SK-N-SH (cell line): ENCODE measurements around the gene MYO15A. TPM values are rescaled to one million over a fixed set of nuclear protein-coding genes. Genes with fewer than 3 reads are reported as not detected.

Source experiments
- CTCF ChIA-PET: fragments of 300-600, 350-600 bp; formaldehyde crosslinking; extraction: SDS; loops from one replicate; lab custom pipeline; 2021; lab: Yijun Ruan, JAX
- POLR2A ChIA-PET: fragments of 350-600 bp; sonication (Branson Sonifier 250); formaldehyde crosslinking; extraction: SDS; loops from one replicate; lab custom pipeline; 2020; ENCODE audit warnings: antibody characterized with exemption, inconsistent platforms; lab: Yijun Ruan, JAX
- DNase-seq: peaks from one replicate; pipeline ENCODE4 v3.0.0; 2012
- H2AFZ ChIP-seq: fragments of 200-600 bp; sonication (generic); 2 replicates; pipeline ENCODE4 v1.8.1; 2016; ENCODE audit warnings: antibody characterized with exemption, mild to moderate bottlenecking, low read depth
- H3F3A ChIP-seq: fragments of 200-600 bp; sonication (generic); replicated peaks from 2 replicates; pipeline ENCODE3; 2016; ENCODE audit warnings: antibody characterized with exemption, mild to moderate bottlenecking; ENCODE audit not compliant: insufficient read depth
- H3K27ac ChIP-seq, 2 experiments: fragments of 200-500 bp in 1 of 2; fragments of 200-600 bp in 1 of 2; sonication (Bioruptor generic) in 1 of 2; sonication (generic), shearing (Covaris generic) in 1 of 2; 2 replicates each; pipeline versions ENCODE4 v1.5.1 to v1.6.1; 2014 to 2016; ENCODE audit warnings: low read depth in 2 of 2, inconsistent platforms in 1 of 2, low read length in 1 of 2, mild to moderate bottlenecking in 1 of 2, mixed read lengths in 1 of 2
- H3K27me3 ChIP-seq: fragments of 200-600 bp; sonication (generic), shearing (Covaris generic); 2 replicates; pipeline ENCODE4 v1.6.1; 2016; ENCODE audit warnings: mixed run types; ENCODE audit not compliant: insufficient read depth
- H3K36me3 ChIP-seq, 2 experiments: fragments of 200-500 bp in 1 of 2; fragments of 200-600 bp in 1 of 2; sonication (Bioruptor generic) in 1 of 2; sonication (generic) in 1 of 2; replicated peaks in 1 of 2; 2 replicates each; pipeline versions ENCODE3 to v1.5.1; 2014 to 2016; ENCODE audit warnings: low read length in 1 of 2, mild to moderate bottlenecking in 1 of 2; ENCODE audit not compliant: insufficient read depth in 2 of 2, control insufficient read depth in 1 of 2
- H3K4me1 ChIP-seq, 2 experiments: fragments of 200-500 bp in 1 of 2; fragments of 200-600 bp in 1 of 2; sonication (Bioruptor generic) in 1 of 2; sonication (generic), shearing (Covaris generic) in 1 of 2; 2 replicates each; pipeline versions ENCODE4 v1.5.1 to v1.6.1; 2014 to 2016; ENCODE audit warnings: low read depth in 1 of 2, low read length in 1 of 2, mixed run types in 1 of 2; ENCODE audit not compliant: insufficient read depth in 2 of 2, control insufficient read depth in 1 of 2
- H3K4me2 ChIP-seq: fragments of 200-600 bp; sonication (generic), shearing (Covaris generic); 2 replicates; pipeline ENCODE4 v1.6.1; 2017; ENCODE audit warnings: mixed run types
- H3K4me3 ChIP-seq, 2 experiments: fragments of 200-500 bp in 1 of 2; fragments of 200-600 bp in 1 of 2; sonication (Bioruptor generic) in 1 of 2; sonication (generic), shearing (Covaris generic) in 1 of 2; 2 replicates each; pipeline versions ENCODE4 v1.5.1 to v1.8.1; 2014 to 2016; ENCODE audit warnings: low read depth in 2 of 2, inconsistent platforms in 1 of 2, low read length in 1 of 2, mild to moderate bottlenecking in 1 of 2, mixed read lengths in 1 of 2, moderate library complexity in 1 of 2
- H3K79me2 ChIP-seq: fragments of 200-600 bp; sonication (generic); 2 replicates; pipeline ENCODE4 v1.8.1; 2017; ENCODE audit warnings: mild to moderate bottlenecking; ENCODE audit not compliant: insufficient read depth
- H3K9ac ChIP-seq: fragments of 200-600 bp; sonication (generic); 2 replicates; pipeline ENCODE4 v1.6.1; 2017; ENCODE audit warnings: mixed run types
- H3K9me2 ChIP-seq: fragments of 200-600 bp; sonication (generic); 2 replicates; pipeline ENCODE4 v1.6.1; 2017; ENCODE audit warnings: mixed run types
- H3K9me3 ChIP-seq: fragments of 200-600 bp; sonication (generic); 2 replicates; pipeline ENCODE4 v1.6.1; 2017; ENCODE audit warnings: mixed run types, mild to moderate bottlenecking, moderate library complexity
- H4K20me1 ChIP-seq: fragments of 200-600 bp; sonication (generic); 2 replicates; pipeline ENCODE4 v1.6.1; 2017; ENCODE audit warnings: mild to moderate bottlenecking, mixed run types; ENCODE audit not compliant: insufficient read depth
- CHD2 ChIP-seq: fragments of 150-350 bp; IDR thresholded peaks from 2 replicates; pipeline ENCODE4 v1.6.1; 2018; ENCODE audit warnings: low read length; ENCODE audit not compliant: partially characterized antibody
- EZH2phosphoT487 ChIP-seq: fragments of 200-600 bp; sonication (generic); IDR thresholded peaks from 2 replicates; pipeline ENCODE4 v1.6.1; 2017; ENCODE audit warnings: low read depth, mixed run types, mild to moderate bottlenecking, antibody characterized with exemption, moderate library complexity, borderline replicate concordance
- FOSL2 ChIP-seq: IDR thresholded peaks from 2 replicates; pipeline ENCODE4 v1.4.0; 2012; ENCODE audit warnings: low read depth, mild to moderate bottlenecking, moderate library complexity, borderline replicate concordance
- FOXJ3 ChIP-seq: sonication (generic); formaldehyde crosslinking; IDR thresholded peaks from 2 replicates; pipeline ENCODE4 v1.5.1; 2020; ENCODE audit warnings: mild to moderate bottlenecking, missing genetic modification reagents
- FOXM1 ChIP-seq: IDR thresholded peaks from 2 replicates; pipeline ENCODE4 v1.4.0; 2012; ENCODE audit warnings: low read depth, mild to moderate bottlenecking
- GABPA ChIP-seq: IDR thresholded peaks from 2 replicates; pipeline ENCODE4 v1.4.0; 2012; ENCODE audit warnings: low read depth, mild to moderate bottlenecking
- GATA2 ChIP-seq: sonication (generic); formaldehyde crosslinking; IDR thresholded peaks from 2 replicates; pipeline ENCODE4 v1.5.0; 2020; ENCODE audit warnings: mild to moderate bottlenecking, missing genetic modification reagents
- IRF3 ChIP-seq: fragments of 150-350 bp; IDR thresholded peaks from 2 replicates; pipeline ENCODE4 v1.6.1; 2016; ENCODE audit warnings: mild to moderate bottlenecking, low read depth, low read length
- MEF2A ChIP-seq: IDR thresholded peaks from 2 replicates; pipeline ENCODE4 v1.4.0; 2012; ENCODE audit warnings: low read depth, borderline replicate concordance
- MXI1 ChIP-seq: IDR thresholded peaks from 2 replicates; pipeline ENCODE4 v1.6.1; 2012; ENCODE audit warnings: mild to moderate bottlenecking, low read depth, low read length, improper control_type of control experiment
- POLR2AphosphoS5 ChIP-seq: IDR thresholded peaks from 2 replicates; pipeline ENCODE4 v1.6.1; 2012; ENCODE audit warnings: low read depth, low read length
- RCOR1 ChIP-seq: fragments of 150-350 bp; IDR thresholded peaks from 2 replicates; pipeline ENCODE4 v1.6.1; 2017; ENCODE audit warnings: antibody characterized with exemption, low read length
- RFX5 ChIP-seq: IDR thresholded peaks from 2 replicates; pipeline ENCODE4 v1.6.1; 2012; ENCODE audit warnings: mild to moderate bottlenecking, improper control_type of control experiment, low read length
- SMC3 ChIP-seq: IDR thresholded peaks from 2 replicates; pipeline ENCODE4 v1.6.1; 2012; ENCODE audit warnings: low read depth, low read length, improper control_type of control experiment
- TCF12 ChIP-seq: IDR thresholded peaks from 2 replicates; pipeline ENCODE4 v1.4.0; 2012
- TEAD4 ChIP-seq: IDR thresholded peaks from 2 replicates; pipeline ENCODE4 v1.4.0; 2012; ENCODE audit warnings: mild to moderate bottlenecking, borderline replicate concordance; ENCODE audit not compliant: insufficient read depth
- YY1 ChIP-seq: IDR thresholded peaks from 2 replicates; pipeline ENCODE4 v1.4.0; 2012; ENCODE audit warnings: low read depth, mild to moderate bottlenecking
- WGBS: methylation state at CpG from one replicate; pipeline ENCODE4 v1.1.6; 2017; ENCODE audit warnings: low lambda C conversion rate; 5-methylcytosine and 5-hydroxymethylcytosine counted together
- polyA plus RNA-seq, 3 experiments: library from polyadenylated mRNA; depleted of rRNA; stranded (reverse); fragments of >200 nt; gene quantifications; 2 replicates each; pipeline ENCODE4 v1.2.3, GENCODE V29; 2012
- TF ChIP-seq, protein P1 (sequence below): fragments of 200-600 bp; sonication (generic); IDR thresholded peaks from 2 replicates; pipeline ENCODE4 v1.6.1; 2017; ENCODE audit warnings: antibody characterized with exemption, mild to moderate bottlenecking, moderate library complexity
- TF ChIP-seq, protein P2 (sequence below): IDR thresholded peaks from 2 replicates; pipeline ENCODE4 v1.4.0; 2012; ENCODE audit warnings: low read depth, borderline replicate concordance
- TF ChIP-seq, protein P3 (sequence below): IDR thresholded peaks from 2 replicates; pipeline ENCODE4; 2012

MYO15A gene
- polyA plus RNA-seq, 1 of the 3 experiments (the other 2 are of a cell fraction), result 0.43 TPM

- no peak for DNase-seq
- POLR2A ChIA-PET, result no interaction called here
These were observed 3.5 kb upstream of the MYO15A start for GRCh38 chr17:18105027-18105426.

GRCh38 chr17:18105595-18105994, 3.0 kb upstream of the MYO15A start:
- no peaks in the 10 kb centered on the region for H3K9me2 ChIP-seq
- no peaks in the 10 kb centered on the region for H3K27me3 ChIP-seq
- H3K4me2 ChIP-seq, result no peak overlapping the region
- H3F3A ChIP-seq, result no peaks in the 10 kb centered on the region
- H3K27ac ChIP-seq, result no peak overlapping the region
- no peaks in the 10 kb centered on the region for H4K20me1 ChIP-seq
- H3K9me3 ChIP-seq, result no peaks in the 10 kb centered on the region
- H3K4me1 ChIP-seq, result peaks cover 0 to 59% of the 10 kb centered on the region in 2 experiments; a peak in 2 of 4 replicates
- H2AFZ ChIP-seq, result no peak overlapping the region
- CTCF ChIA-PET, result no interaction called here
- peaks cover 0 to 14% of the 10 kb centered on the region in 2 experiments for H3K36me3 ChIP-seq
- H3K4me3 ChIP-seq, result no peak overlapping the region
- no peak overlapping the region for H3K9ac ChIP-seq
- 85% methylated on average over 3 of the region's 6 CpGs for WGBS
- H3K79me2 ChIP-seq, result no peaks in the 10 kb centered on the region
- DNase-seq, result no peak
- POLR2A ChIA-PET, result no interaction called here
- TF ChIP-seq FOXM1 (no peak), POLR2AphosphoS5 (no peak), EZH2phosphoT487 (no peak), GATA2 (CRISPR knock-in tag) (no peak), TCF12 (no peak), CHD2 (no peak)
- TF ChIP-seq, protein P1, sequence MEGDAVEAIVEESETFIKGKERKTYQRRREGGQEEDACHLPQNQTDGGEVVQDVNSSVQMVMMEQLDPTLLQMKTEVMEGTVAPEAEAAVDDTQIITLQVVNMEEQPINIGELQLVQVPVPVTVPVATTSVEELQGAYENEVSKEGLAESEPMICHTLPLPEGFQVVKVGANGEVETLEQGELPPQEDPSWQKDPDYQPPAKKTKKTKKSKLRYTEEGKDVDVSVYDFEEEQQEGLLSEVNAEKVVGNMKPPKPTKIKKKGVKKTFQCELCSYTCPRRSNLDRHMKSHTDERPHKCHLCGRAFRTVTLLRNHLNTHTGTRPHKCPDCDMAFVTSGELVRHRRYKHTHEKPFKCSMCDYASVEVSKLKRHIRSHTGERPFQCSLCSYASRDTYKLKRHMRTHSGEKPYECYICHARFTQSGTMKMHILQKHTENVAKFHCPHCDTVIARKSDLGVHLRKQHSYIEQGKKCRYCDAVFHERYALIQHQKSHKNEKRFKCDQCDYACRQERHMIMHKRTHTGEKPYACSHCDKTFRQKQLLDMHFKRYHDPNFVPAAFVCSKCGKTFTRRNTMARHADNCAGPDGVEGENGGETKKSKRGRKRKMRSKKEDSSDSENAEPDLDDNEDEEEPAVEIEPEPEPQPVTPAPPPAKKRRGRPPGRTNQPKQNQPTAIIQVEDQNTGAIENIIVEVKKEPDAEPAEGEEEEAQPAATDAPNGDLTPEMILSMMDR, result no peak
- TF ChIP-seq, protein P2, sequence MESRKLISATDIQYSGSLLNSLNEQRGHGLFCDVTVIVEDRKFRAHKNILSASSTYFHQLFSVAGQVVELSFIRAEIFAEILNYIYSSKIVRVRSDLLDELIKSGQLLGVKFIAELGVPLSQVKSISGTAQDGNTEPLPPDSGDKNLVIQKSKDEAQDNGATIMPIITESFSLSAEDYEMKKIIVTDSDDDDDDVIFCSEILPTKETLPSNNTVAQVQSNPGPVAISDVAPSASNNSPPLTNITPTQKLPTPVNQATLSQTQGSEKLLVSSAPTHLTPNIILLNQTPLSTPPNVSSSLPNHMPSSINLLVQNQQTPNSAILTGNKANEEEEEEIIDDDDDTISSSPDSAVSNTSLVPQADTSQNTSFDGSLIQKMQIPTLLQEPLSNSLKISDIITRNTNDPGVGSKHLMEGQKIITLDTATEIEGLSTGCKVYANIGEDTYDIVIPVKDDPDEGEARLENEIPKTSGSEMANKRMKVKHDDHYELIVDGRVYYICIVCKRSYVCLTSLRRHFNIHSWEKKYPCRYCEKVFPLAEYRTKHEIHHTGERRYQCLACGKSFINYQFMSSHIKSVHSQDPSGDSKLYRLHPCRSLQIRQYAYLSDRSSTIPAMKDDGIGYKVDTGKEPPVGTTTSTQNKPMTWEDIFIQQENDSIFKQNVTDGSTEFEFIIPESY, result no peak

More at GRCh38 chr17:18105027-18105426, 3.5 kb upstream of the MYO15A start:
- H3K4me2 ChIP-seq, result no peak overlapping the region
- no peak overlapping the region for H2AFZ ChIP-seq
- no peaks in the 10 kb centered on the region for H3K27me3 ChIP-seq
- peak overlapping the region in 1 of 2 experiments; percentile 36; a peak in 1 of 4 replicates for H3K27ac ChIP-seq
- H3K9ac ChIP-seq, result no peak overlapping the region
- no peaks in the 10 kb centered on the region for H3K9me3 ChIP-seq
- peaks cover 0 to 18% of the 10 kb centered on the region in 2 experiments for H3K36me3 ChIP-seq
- H3F3A ChIP-seq, result no peaks in the 10 kb centered on the region
- no peaks in the 10 kb centered on the region for H4K20me1 ChIP-seq
- H3K9me2 ChIP-seq, result no peaks in the 10 kb centered on the region
- H3K4me1 ChIP-seq, result peaks cover 0 to 64% of the 10 kb centered on the region in 2 experiments; a peak in 2 of 4 replicates
- WGBS, result 100% methylated on average over 2 of the region's 3 CpGs
- no peak overlapping the region for H3K4me3 ChIP-seq
- CTCF ChIA-PET, result interaction anchor here (0.9 to 1.5 kb wide), 2 partner anchors 33 to 113 kb away, joined by 3 to 4 read pairs; no protein-coding TSS in a partner anchor
- H3K79me2 ChIP-seq, result no peaks in the 10 kb centered on the region
- TF ChIP-seq FOXM1, result no peak
- TF ChIP-seq RCOR1, result no peak
- no peak for TF ChIP-seq MEF2A
- no peak for TF ChIP-seq YY1
- TF ChIP-seq, protein P2, result no peak
- TF ChIP-seq FOSL2, result no peak
- TF ChIP-seq, protein P3, sequence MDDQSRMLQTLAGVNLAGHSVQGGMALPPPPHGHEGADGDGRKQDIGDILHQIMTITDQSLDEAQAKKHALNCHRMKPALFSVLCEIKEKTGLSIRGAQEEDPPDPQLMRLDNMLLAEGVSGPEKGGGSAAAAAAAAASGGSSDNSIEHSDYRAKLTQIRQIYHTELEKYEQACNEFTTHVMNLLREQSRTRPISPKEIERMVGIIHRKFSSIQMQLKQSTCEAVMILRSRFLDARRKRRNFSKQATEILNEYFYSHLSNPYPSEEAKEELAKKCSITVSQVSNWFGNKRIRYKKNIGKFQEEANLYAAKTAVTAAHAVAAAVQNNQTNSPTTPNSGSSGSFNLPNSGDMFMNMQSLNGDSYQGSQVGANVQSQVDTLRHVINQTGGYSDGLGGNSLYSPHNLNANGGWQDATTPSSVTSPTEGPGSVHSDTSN, result no peak
- TF ChIP-seq IRF3, result no peak
- TF ChIP-seq TEAD4, result no peak
- no peak for TF ChIP-seq EZH2phosphoT487
- no peak for TF ChIP-seq SMC3
- no peak for TF ChIP-seq TCF12
- TF ChIP-seq FOXJ3 (CRISPR knock-in tag), result no peak
- TF ChIP-seq GABPA, result no peak
- no peak for TF ChIP-seq MXI1
- TF ChIP-seq RFX5, result no peak
- no peak for TF ChIP-seq GATA2 (CRISPR knock-in tag)
- TF ChIP-seq, all 33 proteins: peak for 0
